GM23338 (cell line): ENCODE data around the gene CFAP410. TPM values are rescaled to one million over a fixed set of nuclear protein-coding genes. Genes with fewer than 3 reads are reported as not detected.

ENCODE experiments used
- ATAC-seq: fragments of 200-7000 bp; cut with Tn5 transposase; 3 replicates; pipeline ENCODE4 v1.9.1; 2020
- DNase-seq: peaks from one replicate; pipeline ENCODE4 v3.0.0-alpha.2; 2015; ENCODE audit warnings: low spot score
- H2AFZ ChIP-seq: fragments of 200-600 bp; sonication (generic); 2 replicates; pipeline ENCODE4 v1.8.0; 2016; ENCODE audit warnings: antibody characterized with exemption, mild to moderate bottlenecking, moderate library complexity
- H3F3A ChIP-seq: fragments of 200-600 bp; sonication (generic); replicated peaks from 2 replicates; pipeline ENCODE4 v1.8.0; 2017; ENCODE audit warnings: antibody characterized with exemption, mixed run types, low read depth
- H3K27ac ChIP-seq: fragments of 200-600 bp; sonication (generic); 2 replicates; pipeline ENCODE4 v1.6.1; 2016; ENCODE audit warnings: low read depth
- H3K27me3 ChIP-seq: fragments of 200-600 bp; sonication (generic); 2 replicates; pipeline ENCODE4 v1.8.0; 2016; ENCODE audit warnings: mild to moderate bottlenecking, mixed run types, moderate library complexity; ENCODE audit not compliant: insufficient read depth
- H3K36me3 ChIP-seq: fragments of 200-600 bp; sonication (generic); 2 replicates; pipeline ENCODE4 v1.8.0; 2016; ENCODE audit warnings: mild to moderate bottlenecking; ENCODE audit not compliant: insufficient read depth
- H3K4me1 ChIP-seq: fragments of 200-600 bp; sonication (generic); 2 replicates; pipeline ENCODE4 v1.8.0; 2016; ENCODE audit warnings: mild to moderate bottlenecking, moderate library complexity; ENCODE audit not compliant: insufficient read depth
- H3K4me2 ChIP-seq: fragments of 200-600 bp; sonication (generic); 2 replicates; pipeline ENCODE4 v1.7.1; 2017; ENCODE audit warnings: mixed run types
- H3K4me3 ChIP-seq: fragments of 200-600 bp; sonication (generic); 2 replicates; pipeline ENCODE4 v1.6.1; 2016; ENCODE audit warnings: mixed run types
- H3K79me2 ChIP-seq: fragments of 200-600 bp; sonication (generic); replicated peaks from 2 replicates; pipeline ENCODE4 v1.8.0; 2017; ENCODE audit warnings: mild to moderate bottlenecking; ENCODE audit not compliant: insufficient read depth
- H3K9me2 ChIP-seq: fragments of 200-600 bp; sonication (generic); 2 replicates; pipeline ENCODE4 v1.8.0; 2017; ENCODE audit not compliant: insufficient read depth
- H4K20me1 ChIP-seq: fragments of 200-600 bp; sonication (generic); replicated peaks from 2 replicates; pipeline ENCODE4 v1.8.0; 2017; ENCODE audit warnings: mild to moderate bottlenecking; ENCODE audit not compliant: insufficient read depth
- H3K27ac Mint-ChIP-seq: 2 replicates; pipeline ENCODE4 v1.8.0; 2020; ENCODE audit warnings: inconsistent platforms, mild to moderate bottlenecking, moderate library complexity, mixed read lengths
- H3K27me3 Mint-ChIP-seq: 3 replicates; pipeline ENCODE4 v1.8.0; 2022; ENCODE audit warnings: low read depth, mild to moderate bottlenecking, moderate library complexity, mixed read lengths, inconsistent platforms; ENCODE audit not compliant: insufficient read depth, poor library complexity
- H3K36me3 Mint-ChIP-seq: 3 replicates; pipeline ENCODE4 v1.8.0; 2021; ENCODE audit warnings: low read depth, mild to moderate bottlenecking, inconsistent platforms, moderate library complexity, mixed read lengths
- H3K4me1 Mint-ChIP-seq: 3 replicates; pipeline ENCODE4 v1.8.0; 2020; ENCODE audit warnings: mild to moderate bottlenecking, inconsistent platforms, mixed read lengths
- H3K4me3 Mint-ChIP-seq: 3 replicates; pipeline ENCODE4 v1.8.0; 2021; ENCODE audit warnings: moderate library complexity, mild to moderate bottlenecking, inconsistent platforms, mixed read lengths
- H3K9me3 Mint-ChIP-seq: 3 replicates; pipeline ENCODE4 v1.8.0; 2020; ENCODE audit warnings: moderate library complexity, mild to moderate bottlenecking, inconsistent platforms, mixed read lengths
- CTCF ChIP-seq, 2 experiments: fragments of 200-600 bp in 1 of 2; sonication (generic) in 1 of 2; conservative IDR thresholded peaks; 2 replicates each; pipeline versions ENCODE4 v1.5.1 to v1.6.1; 2016 to 2017; ENCODE audit warnings: antibody characterized with exemption in 2 of 2, low read depth in 2 of 2, mild to moderate bottlenecking in 2 of 2, moderate library complexity in 1 of 2
- EZH2phosphoT487 ChIP-seq: fragments of 200-600 bp; sonication (generic); IDR thresholded peaks from one replicate; pipeline ENCODE4 v1.8.1; 2018; ENCODE audit warnings: antibody characterized with exemption; ENCODE audit not compliant: unreplicated experiment
- JUNB ChIP-seq: IDR thresholded peaks from one replicate; pipeline ENCODE4 v1.6.1; 2016; ENCODE audit warnings: antibody characterized with exemption; ENCODE audit not compliant: unreplicated experiment
- NANOG ChIP-seq: IDR thresholded peaks from 2 replicates; pipeline ENCODE4 v1.6.1; 2016; ENCODE audit warnings: antibody characterized with exemption, borderline replicate concordance
- POLR2AphosphoS5 ChIP-seq: IDR thresholded peaks from 2 replicates; pipeline ENCODE4 v1.6.1; 2016; ENCODE audit warnings: antibody characterized with exemption, low read depth
- STAT1 ChIP-seq: IDR thresholded peaks from one replicate; pipeline ENCODE4 v1.6.1; 2016; ENCODE audit warnings: antibody characterized with exemption; ENCODE audit not compliant: unreplicated experiment
- ZNF114 ChIP-seq: fragments of 250-450 bp; sonication (Bioruptor Pico); IDR thresholded peaks from 2 replicates; pipeline ENCODE4 v1.5.0; 2020; ENCODE audit warnings: mild to moderate bottlenecking, moderate library complexity
- ZNF331 ChIP-seq: fragments of 250-450 bp; sonication (Bioruptor Pico); IDR thresholded peaks from 2 replicates; pipeline ENCODE4 v1.5.0; 2020; ENCODE audit warnings: low read depth, mild to moderate bottlenecking, moderate library complexity
- ZNF462 ChIP-seq: fragments of 250-450 bp; sonication (Bioruptor Pico); IDR thresholded peaks from 2 replicates; pipeline ENCODE4 v1.5.0; 2020; ENCODE audit warnings: mild to moderate bottlenecking, moderate library complexity
- polyA plus RNA-seq: library from polyadenylated mRNA; unstranded; fragments of >200 nt; fragmentation: Nextera tagmentation; extraction: Ambion mirVana; gene quantifications from 2 replicates; pipeline ENCODE4 v1.2.1, GENCODE V29; 2016
- total RNA-seq: library from RNA; depleted of rRNA; stranded (reverse); fragments of >200 nt; shearing (Covaris generic); gene quantifications from 2 replicates; pipeline ENCODE4 v1.2.3, GENCODE V29; 2014

CFAP410 gene
- total and polyA plus RNA-seq, 2 experiments from 2014 or later = 11.0 to 24.0 TPM

- no peak for TF ChIP-seq ZNF462 (CRISPR knock-in tag)
Measured at GRCh38 chr21:44296103-44296519, 43.1 kb downstream of the CFAP410 start (continued).

GRCh38 chr21:44295646-44296045 is 43.5 kb downstream of the CFAP410 start:
- no peak overlapping the region; the same call in 1 of the 2 replicates for H3K27ac Mint-ChIP-seq
- Histone ChIP-seq H3K27ac (no peak overlapping the region), H3K79me2 (no peaks in the 10 kb centered on the region), H3K4me3 (no peak overlapping the region), H3K9me2 (no peaks in the 10 kb centered on the region), H2AFZ (no peak overlapping the region), H3K27me3 (peaks cover 10% of the 10 kb centered on the region; the same call in 1 of the 2 replicates), H3K4me2 (no peak overlapping the region), H3K4me1 (no peaks in the 10 kb centered on the region), H4K20me1 (no peaks in the 10 kb centered on the region), H3F3A (no peaks in the 10 kb centered on the region), H3K36me3 (no peaks in the 10 kb centered on the region)
- H3K4me1 Mint-ChIP-seq = 0 out of 3 replicates have a peak, but pooled peaks cover 4% of the 10 kb centered on the region
- peaks cover 9% of the 10 kb centered on the region for H3K27me3 Mint-ChIP-seq
- no peak for ATAC-seq
- no peak overlapping the region for H3K4me3 Mint-ChIP-seq
- DNase-seq = no peak
- no peaks in the 10 kb centered on the region for H3K36me3 Mint-ChIP-seq
- H3K9me3 Mint-ChIP-seq = no peaks in the 10 kb centered on the region
- TF ChIP-seq POLR2AphosphoS5 (no peak), ZNF462 (CRISPR knock-in tag) (no peak), ZNF114 (CRISPR knock-in tag) (no peak), CTCF (conservative IDR thresholded peaks at IDR 0.05; ENCODE audit: low read depth in 2 of 2) (no peak), EZH2phosphoT487 (no peak), NANOG (no peak), ZNF331 (no peak), JUNB (no peak), STAT1 (no peak)
